ENCODE results near the gene BPTF. TPM values are rescaled to one million over a fixed set of nuclear protein-coding genes. Genes with fewer than 3 reads are reported as not detected.
"Not testable (repeated sequence)": the region's sequence is repeated elsewhere in the genome, so short reads cannot be mapped to it uniquely, and the experiment has no call there.

Gene BPTF
- total and polyA plus RNA-seq, 2 donors = 29.8 to 48.5 TPM

DNA sequence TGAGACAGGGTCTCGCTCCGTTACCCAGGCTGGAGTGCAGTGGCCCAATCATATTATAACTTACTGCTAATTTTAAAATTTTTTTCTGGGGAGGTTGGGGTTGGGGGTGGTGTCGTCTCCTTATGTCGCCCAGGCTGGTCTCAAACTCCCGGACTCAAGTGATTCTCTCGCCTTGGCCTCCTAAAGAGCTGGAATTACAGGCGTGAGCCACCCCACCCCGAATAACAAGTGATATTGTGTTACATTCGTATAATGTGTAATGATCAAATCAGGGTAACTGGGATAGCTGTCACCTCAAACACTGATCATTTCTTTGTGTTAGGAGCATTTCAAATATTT, 194.0 kb downstream of the BPTF start:
- Histone ChIP-seq H3K4me3 (ENCODE audit: low read length in 2 of 2) (no peak overlapping the region), H3K27ac (ENCODE audit: low read depth in 1 of 2, low read length in 1 of 2) (no peak overlapping the region), H3K36me3 (ENCODE audit: control insufficient read depth in 2 of 2, insufficient read depth in 2 of 2, low read length in 1 of 2) (no peaks in the 10 kb centered on the region), H3K4me1 (ENCODE audit: control insufficient read depth in 2 of 2, insufficient read depth in 2 of 2, low read length in 2 of 2) (peaks cover 8 to 9% of the 10 kb centered on the region in 2 donors), H3K9me3 (ENCODE audit: control insufficient read depth in 2 of 2, insufficient read depth in 1 of 2, low read length in 1 of 2) (peaks cover 0 to 3% of the 10 kb centered on the region in 2 donors), H3K27me3 (ENCODE audit: control insufficient read depth in 2 of 2, insufficient read depth in 1 of 2, low read length in 1 of 2) (peaks cover 0 to 3% of the 10 kb centered on the region in 2 donors)
- DNase-seq (ENCODE audit: low read depth in 6 of 9, low spot score in 9 of 9) = no peak
- 94% methylated on average over 9 of the region's 9 CpGs for WGBS

DNA sequence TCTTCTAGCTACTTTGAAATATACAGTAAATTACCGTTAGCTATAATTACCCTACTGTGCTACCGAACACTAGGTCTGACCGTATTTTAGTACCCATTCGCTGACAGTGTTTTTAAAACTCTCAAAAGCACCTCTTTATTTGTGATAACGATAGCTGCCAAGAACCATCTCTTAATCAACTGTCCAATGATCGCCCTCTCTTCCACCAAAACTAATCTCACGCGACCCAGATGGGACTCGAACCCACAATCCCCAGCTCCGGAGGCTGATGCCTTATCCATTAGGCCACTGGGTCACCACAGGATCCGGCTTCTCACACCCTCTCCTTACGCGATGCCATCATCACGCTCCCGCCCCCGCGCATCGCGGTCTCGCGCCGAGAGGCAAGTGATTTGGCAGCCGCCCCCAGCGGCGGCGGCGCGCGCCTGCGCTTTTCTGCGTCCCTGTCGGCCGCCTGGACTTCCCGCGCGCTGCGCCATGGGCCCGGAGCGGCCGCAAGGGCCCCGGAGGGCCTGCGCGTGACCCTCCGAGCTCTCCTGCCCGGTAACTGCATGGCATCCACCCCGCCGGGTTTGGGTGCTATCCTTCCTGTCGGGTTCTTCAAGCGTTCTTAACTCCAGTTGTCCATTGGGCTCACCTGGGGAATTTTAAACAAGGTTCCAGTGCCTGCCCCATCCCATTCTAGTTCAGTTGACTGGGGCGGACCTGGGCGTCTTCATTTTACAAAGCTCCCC, 194.5 kb downstream of the BPTF start:
- Histone ChIP-seq H3K4me1 (ENCODE audit: control insufficient read depth in 2 of 2, insufficient read depth in 2 of 2, low read length in 2 of 2) (peaks cover 8 to 9% of the 10 kb centered on the region in 2 donors), H3K27ac (ENCODE audit: low read depth in 1 of 2, low read length in 1 of 2) (peak overlapping the region; percentile 57 to 65), H3K27me3 (ENCODE audit: control insufficient read depth in 2 of 2, insufficient read depth in 1 of 2, low read length in 1 of 2) (peaks cover 0 to 3% of the 10 kb centered on the region in 2 donors), H3K9me3 (ENCODE audit: control insufficient read depth in 2 of 2, insufficient read depth in 1 of 2, low read length in 1 of 2) (peaks cover 0 to 3% of the 10 kb centered on the region in 2 donors), H3K36me3 (ENCODE audit: control insufficient read depth in 2 of 2, insufficient read depth in 2 of 2, low read length in 1 of 2) (no peaks in the 10 kb centered on the region), H3K4me3 (ENCODE audit: low read length in 2 of 2) (peak overlapping the region; percentile 54 to 62)
- DNase-seq (ENCODE audit: low read depth in 6 of 9, low spot score in 9 of 9) = peak; percentile 76 to 95 (median 84)
- WGBS = 2% methylated on average over 51 of the region's 51 CpGs

DNA sequence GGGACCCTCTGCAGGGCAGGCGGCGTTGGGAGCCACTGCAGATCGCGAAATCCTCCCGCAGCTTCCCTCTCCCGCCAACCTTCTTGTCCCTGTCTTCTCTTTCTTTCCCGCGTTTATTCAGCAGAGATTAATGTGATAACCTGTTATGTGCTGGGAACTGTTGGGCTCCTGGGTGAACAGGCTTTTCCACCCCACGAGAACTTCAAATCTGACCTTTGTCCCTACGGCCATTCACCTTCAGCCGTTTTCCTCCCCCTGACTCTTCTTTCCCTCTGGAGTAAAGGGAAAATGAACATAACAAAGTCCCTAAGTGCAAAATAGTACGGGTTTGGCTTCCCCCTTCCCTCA, 195.1 kb downstream of the BPTF start:
- H3K27me3 ChIP-seq (ENCODE audit: control insufficient read depth in 2 of 2, insufficient read depth in 1 of 2, low read length in 1 of 2) = peaks cover 0 to 3% of the 10 kb centered on the region in 2 donors
- DNase-seq (ENCODE audit: low read depth in 6 of 9, low spot score in 9 of 9) = no peak
- peaks cover 8 to 9% of the 10 kb centered on the region in 2 donors for H3K4me1 ChIP-seq (ENCODE audit: control insufficient read depth in 2 of 2, insufficient read depth in 2 of 2, low read length in 2 of 2)
- peak overlapping the region; percentile 57 to 65 for H3K27ac ChIP-seq (ENCODE audit: low read depth in 1 of 2, low read length in 1 of 2)
- 2% methylated on average over 12 of the region's 12 CpGs for WGBS
- H3K36me3 ChIP-seq (ENCODE audit: control insufficient read depth in 2 of 2, insufficient read depth in 2 of 2, low read length in 1 of 2) = no peaks in the 10 kb centered on the region
- H3K4me3 ChIP-seq (ENCODE audit: low read length in 2 of 2) = peak overlapping the region; percentile 54 to 62
- peaks cover 0 to 3% of the 10 kb centered on the region in 2 donors for H3K9me3 ChIP-seq (ENCODE audit: control insufficient read depth in 2 of 2, insufficient read depth in 1 of 2, low read length in 1 of 2)

GRCh38 chr17:68020791-68021190, 195.5 kb downstream of the BPTF start:
- Histone ChIP-seq H3K4me3 (ENCODE audit: low read length in 2 of 2) (peak overlapping the region in 1 of 2 donors; percentile 62), H3K27ac (ENCODE audit: low read depth in 1 of 2, low read length in 1 of 2) (peak overlapping the region in 1 of 2 donors; percentile 65)
- H3K27me3 ChIP-seq (ENCODE audit: control insufficient read depth in 2 of 2, insufficient read depth in 1 of 2, low read length in 1 of 2); H3K36me3 ChIP-seq (ENCODE audit: control insufficient read depth in 2 of 2, insufficient read depth in 2 of 2, low read length in 1 of 2); H3K9me3 ChIP-seq (ENCODE audit: control insufficient read depth in 2 of 2, insufficient read depth in 1 of 2, low read length in 1 of 2); H3K4me1 ChIP-seq (ENCODE audit: control insufficient read depth in 2 of 2, insufficient read depth in 2 of 2, low read length in 2 of 2); DNase-seq (ENCODE audit: low read depth in 6 of 9, low spot score in 9 of 9): not testable (repeated sequence)
- WGBS = 89% methylated on average over 13 of the region's 13 CpGs

DNA sequence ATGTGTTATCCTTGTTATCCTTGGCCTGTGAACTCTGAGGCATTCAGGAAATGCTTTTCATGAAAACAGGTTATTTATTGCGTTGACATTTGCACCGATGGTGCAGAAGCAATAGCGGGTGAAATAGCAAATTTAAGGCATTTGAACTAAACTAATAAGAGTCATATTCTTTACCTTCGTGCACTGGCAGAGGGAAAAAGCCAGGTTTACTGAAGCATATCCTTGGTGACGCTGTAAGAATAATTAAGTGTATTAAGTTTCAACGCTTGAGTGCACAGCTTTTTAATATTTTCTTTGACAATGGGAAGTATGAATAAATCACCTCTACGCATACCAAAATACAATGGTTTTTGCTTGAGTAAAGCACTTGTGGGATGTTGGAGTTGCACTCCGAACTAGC, 196.7 kb downstream of the BPTF start:
- Histone ChIP-seq H3K27me3 (ENCODE audit: control insufficient read depth in 2 of 2, insufficient read depth in 1 of 2, low read length in 1 of 2) (peaks cover 0 to 3% of the 10 kb centered on the region in 2 donors), H3K36me3 (ENCODE audit: control insufficient read depth in 2 of 2, insufficient read depth in 2 of 2, low read length in 1 of 2) (no peaks in the 10 kb centered on the region), H3K9me3 (ENCODE audit: control insufficient read depth in 2 of 2, insufficient read depth in 1 of 2, low read length in 1 of 2) (peaks cover 0 to 3% of the 10 kb centered on the region in 2 donors), H3K4me3 (ENCODE audit: low read length in 2 of 2) (no peak overlapping the region), H3K4me1 (ENCODE audit: control insufficient read depth in 2 of 2, insufficient read depth in 2 of 2, low read length in 2 of 2) (peaks cover 8 to 9% of the 10 kb centered on the region in 2 donors), H3K27ac (ENCODE audit: low read depth in 1 of 2, low read length in 1 of 2) (no peak overlapping the region)
- WGBS = 96% methylated on average over 8 of the region's 8 CpGs
- no peak for DNase-seq (ENCODE audit: low read depth in 6 of 9, low spot score in 9 of 9)

GRCh38 chr17:68022547-68022946, 197.2 kb downstream of the BPTF start:
- not testable (repeated sequence) for H3K36me3 ChIP-seq (ENCODE audit: control insufficient read depth in 2 of 2, insufficient read depth in 2 of 2, low read length in 1 of 2); DNase-seq (ENCODE audit: low read depth in 6 of 9, low spot score in 9 of 9); H3K4me1 ChIP-seq (ENCODE audit: control insufficient read depth in 2 of 2, insufficient read depth in 2 of 2, low read length in 2 of 2); H3K27ac ChIP-seq (ENCODE audit: low read depth in 1 of 2, low read length in 1 of 2); H3K9me3 ChIP-seq (ENCODE audit: control insufficient read depth in 2 of 2, insufficient read depth in 1 of 2, low read length in 1 of 2); H3K4me3 ChIP-seq (ENCODE audit: low read length in 2 of 2); H3K27me3 ChIP-seq (ENCODE audit: control insufficient read depth in 2 of 2, insufficient read depth in 1 of 2, low read length in 1 of 2)
- 98% methylated on average over 15 of the region's 15 CpGs for WGBS

DNA sequence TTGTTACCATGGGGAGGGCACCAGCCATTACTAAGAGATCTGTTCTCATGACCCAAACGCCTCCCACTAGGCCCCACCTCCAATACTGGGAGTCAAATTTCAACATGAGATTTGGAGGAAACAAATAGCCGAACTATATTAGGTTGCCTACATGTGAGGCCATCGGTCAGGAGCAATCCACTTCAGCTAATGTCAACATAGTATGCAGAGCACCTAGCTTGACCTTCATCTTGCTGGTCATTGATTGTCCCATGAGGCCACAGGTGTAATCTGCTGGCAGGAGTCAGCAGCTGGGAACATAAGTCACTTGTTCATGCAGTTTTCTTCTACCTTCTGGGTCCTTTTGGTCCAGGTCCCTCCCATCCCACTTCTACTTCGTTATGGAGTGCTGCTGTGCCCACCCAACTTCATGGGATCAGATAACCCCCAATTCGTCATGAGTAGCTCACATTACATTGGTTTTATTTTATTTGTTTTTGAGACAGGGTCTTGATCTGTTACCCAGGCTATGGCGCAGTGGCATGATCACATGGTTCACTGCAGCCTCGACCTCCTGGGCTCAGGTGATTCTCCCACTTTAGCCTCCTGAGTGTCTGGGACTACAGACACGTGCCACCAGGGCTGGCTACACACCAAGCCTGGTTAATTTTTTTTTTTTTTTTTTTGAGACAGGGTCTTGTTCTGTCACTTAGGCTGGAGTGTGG, 204.4 kb downstream of the BPTF start:
- H3K27ac ChIP-seq (ENCODE audit: low read depth in 1 of 2, low read length in 1 of 2) = no peak overlapping the region
- H3K27me3 ChIP-seq (ENCODE audit: control insufficient read depth in 2 of 2, insufficient read depth in 1 of 2, low read length in 1 of 2) = no peaks in the 10 kb centered on the region
- WGBS = 91% methylated on average over 8 of the region's 8 CpGs
- no peaks in the 10 kb centered on the region for H3K9me3 ChIP-seq (ENCODE audit: control insufficient read depth in 2 of 2, insufficient read depth in 1 of 2, low read length in 1 of 2)
- no peak overlapping the region for H3K4me3 ChIP-seq (ENCODE audit: low read length in 2 of 2)
- no peak for DNase-seq (ENCODE audit: low read depth in 6 of 9, low spot score in 9 of 9)
- no peaks in the 10 kb centered on the region for H3K4me1 ChIP-seq (ENCODE audit: control insufficient read depth in 2 of 2, insufficient read depth in 2 of 2, low read length in 2 of 2)
- H3K36me3 ChIP-seq (ENCODE audit: control insufficient read depth in 2 of 2, insufficient read depth in 2 of 2, low read length in 1 of 2) = no peaks in the 10 kb centered on the region

Other genes with a start within 250 kb of the BPTF start
- gene NOL11, start 107.6 kb upstream of the BPTF start, total RNA-seq = 72.4 TPM
- 70.9 TPM for gene NOL11, start 107.6 kb upstream of the BPTF start, polyA plus RNA-seq
- gene C17orf58, start 171.0 kb downstream of the BPTF start, total RNA-seq = 2.2 TPM
- gene C17orf58, start 171.0 kb downstream of the BPTF start, polyA plus RNA-seq = 15.7 TPM
- gene KPNA2, start 210.2 kb downstream of the BPTF start, total RNA-seq = 111 TPM
- 29.9 TPM for gene KPNA2, start 210.2 kb downstream of the BPTF start, polyA plus RNA-seq

Data from thymus (tissue), 11 donors.